AG09319 (cell line): ENCODE results near the gene TTC28.

Experiments used
- DNase-seq: peaks from one replicate; pipeline ENCODE4 v3.0.0-alpha.2; 2010; ENCODE audit warnings: low read depth; ENCODE audit errors: extremely low read depth
- TF ChIP-seq, protein P1 (sequence below): IDR thresholded peaks from 2 replicates; pipeline ENCODE4 v1.5.1; 2011; ENCODE audit warnings: low read depth, mild to moderate bottlenecking, inconsistent platforms, low read length, moderate library complexity

The TTC28 gene

DNA sequence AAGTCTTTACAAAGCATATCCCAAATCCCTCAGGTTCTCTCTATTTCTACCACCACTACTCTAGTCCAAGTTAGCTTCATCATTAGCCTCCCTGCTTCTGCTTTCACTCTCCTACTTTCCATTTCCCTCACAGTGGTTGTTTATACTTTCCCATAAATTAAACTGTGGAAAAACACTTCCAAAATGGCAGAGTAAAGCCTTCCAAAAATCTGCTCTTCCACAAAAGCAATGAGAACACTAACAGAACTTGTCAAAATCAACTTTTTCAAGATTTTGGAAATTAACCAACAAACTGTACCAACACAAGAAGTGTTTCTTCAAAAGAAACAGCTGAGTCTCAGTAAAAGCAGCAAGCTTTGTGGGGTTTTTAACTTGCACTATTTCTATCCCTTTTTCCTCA is 71.8 kb downstream of the TTC28 start:
- DNase-seq = no peak
- TF ChIP-seq, protein P1, sequence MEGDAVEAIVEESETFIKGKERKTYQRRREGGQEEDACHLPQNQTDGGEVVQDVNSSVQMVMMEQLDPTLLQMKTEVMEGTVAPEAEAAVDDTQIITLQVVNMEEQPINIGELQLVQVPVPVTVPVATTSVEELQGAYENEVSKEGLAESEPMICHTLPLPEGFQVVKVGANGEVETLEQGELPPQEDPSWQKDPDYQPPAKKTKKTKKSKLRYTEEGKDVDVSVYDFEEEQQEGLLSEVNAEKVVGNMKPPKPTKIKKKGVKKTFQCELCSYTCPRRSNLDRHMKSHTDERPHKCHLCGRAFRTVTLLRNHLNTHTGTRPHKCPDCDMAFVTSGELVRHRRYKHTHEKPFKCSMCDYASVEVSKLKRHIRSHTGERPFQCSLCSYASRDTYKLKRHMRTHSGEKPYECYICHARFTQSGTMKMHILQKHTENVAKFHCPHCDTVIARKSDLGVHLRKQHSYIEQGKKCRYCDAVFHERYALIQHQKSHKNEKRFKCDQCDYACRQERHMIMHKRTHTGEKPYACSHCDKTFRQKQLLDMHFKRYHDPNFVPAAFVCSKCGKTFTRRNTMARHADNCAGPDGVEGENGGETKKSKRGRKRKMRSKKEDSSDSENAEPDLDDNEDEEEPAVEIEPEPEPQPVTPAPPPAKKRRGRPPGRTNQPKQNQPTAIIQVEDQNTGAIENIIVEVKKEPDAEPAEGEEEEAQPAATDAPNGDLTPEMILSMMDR = no peak

DNA sequence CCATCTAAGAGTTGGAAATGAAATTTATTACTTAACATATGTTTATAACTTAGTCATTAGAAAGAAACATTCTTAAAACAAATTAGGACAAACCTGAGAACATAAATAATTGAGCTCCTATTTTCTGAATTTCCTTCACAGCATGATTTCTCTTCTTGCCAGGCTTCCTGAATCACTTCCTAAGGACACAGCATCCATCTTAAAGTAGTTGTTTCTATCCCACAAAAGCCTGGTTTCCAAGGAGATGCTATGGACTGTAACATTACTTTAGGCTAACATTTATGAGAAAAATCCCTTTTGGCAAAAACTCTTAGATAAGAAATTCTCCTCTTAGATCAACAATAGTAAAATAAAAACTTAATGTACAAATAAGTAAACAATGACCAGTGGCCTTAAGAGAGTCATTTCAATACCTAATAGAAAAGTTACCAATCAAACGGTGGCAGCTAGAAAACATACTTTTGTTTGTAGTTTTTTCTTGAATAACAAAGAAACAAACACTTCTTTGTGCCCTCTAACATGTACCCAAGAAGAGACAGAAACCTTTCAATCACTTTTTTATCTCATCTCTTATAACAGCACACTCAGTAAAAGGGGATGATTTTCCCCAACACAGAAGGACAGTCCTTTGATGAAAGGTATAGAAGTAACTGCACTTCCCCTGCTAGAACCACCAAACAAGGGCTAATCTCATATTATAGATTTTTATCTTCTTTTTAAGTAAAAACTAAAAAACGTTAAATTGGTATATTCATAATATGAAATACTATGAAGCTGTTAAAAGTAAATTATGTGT is 74.5 kb downstream of the TTC28 start:
- DNase-seq = no peak
- TF ChIP-seq, protein P1 = no peak

DNA sequence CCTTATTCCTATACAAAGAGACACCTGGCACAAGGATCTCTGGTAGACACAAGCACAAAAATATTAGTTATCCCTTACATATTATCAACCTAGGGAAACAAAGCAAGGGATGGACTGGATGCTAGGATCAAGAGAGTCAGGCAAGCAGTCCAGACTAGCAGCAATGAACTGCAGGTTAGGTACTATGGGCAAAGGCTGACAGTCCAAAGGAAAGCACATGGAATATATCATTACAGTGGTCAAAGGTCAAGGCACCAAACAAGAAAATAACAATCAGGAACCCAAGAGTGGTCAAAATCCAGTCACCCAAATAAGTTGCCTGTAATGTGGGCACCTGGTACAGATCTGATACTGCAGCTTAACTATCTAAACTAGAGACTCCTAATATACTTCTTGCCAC is 77.7 kb downstream of the TTC28 start:
- no peak for DNase-seq
- TF ChIP-seq, protein P1 = no peak

DNA sequence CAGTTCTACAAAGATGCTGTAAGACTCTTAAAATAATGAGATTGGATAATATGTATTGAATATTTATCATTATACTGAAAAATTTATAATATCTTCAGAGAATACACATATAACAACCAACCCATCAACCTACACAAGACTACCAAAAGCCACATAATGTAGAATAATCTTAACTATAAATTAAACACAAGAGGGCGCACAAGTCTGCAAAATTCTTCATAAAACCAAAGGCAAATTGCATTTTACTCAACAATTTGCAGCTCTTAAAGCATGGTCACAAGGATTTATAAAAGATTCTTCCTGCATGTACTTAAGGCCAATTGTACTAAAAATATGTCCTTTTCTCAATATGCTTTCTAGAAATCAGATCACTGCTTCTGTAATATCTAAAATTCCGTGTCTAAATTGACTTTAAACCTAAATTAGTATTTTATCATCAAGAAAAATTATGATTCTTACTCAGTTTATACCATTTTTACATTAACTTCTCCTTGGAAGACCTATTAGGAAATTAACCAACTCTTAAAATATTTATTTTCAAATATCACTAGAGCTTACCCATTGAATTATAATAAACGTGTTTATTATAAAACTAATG is 79.0 kb downstream of the TTC28 start:
- peak; percentile 31 for DNase-seq
- TF ChIP-seq, protein P1 = peak; percentile 17

DNA sequence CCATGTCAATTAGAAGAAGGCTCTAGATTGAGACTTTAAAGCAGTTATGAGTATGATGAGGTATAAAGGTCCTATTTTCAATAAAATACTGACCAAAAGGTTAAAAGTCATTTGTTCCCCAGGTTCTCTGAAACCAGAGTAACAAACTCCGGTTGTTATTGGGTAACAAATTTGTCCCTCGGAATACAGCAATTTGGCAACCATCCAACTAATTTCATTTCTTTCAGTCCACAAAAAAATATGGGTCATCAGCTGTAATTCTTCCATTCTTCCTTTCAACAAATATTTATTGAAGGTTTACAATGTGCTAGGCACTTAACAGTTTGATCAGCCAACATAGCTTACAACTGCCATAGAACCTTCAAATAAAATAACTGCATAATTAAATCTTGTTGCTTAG is 79.9 kb downstream of the TTC28 start:
- TF ChIP-seq, protein P1 = no peak
- DNase-seq = no peak

DNA sequence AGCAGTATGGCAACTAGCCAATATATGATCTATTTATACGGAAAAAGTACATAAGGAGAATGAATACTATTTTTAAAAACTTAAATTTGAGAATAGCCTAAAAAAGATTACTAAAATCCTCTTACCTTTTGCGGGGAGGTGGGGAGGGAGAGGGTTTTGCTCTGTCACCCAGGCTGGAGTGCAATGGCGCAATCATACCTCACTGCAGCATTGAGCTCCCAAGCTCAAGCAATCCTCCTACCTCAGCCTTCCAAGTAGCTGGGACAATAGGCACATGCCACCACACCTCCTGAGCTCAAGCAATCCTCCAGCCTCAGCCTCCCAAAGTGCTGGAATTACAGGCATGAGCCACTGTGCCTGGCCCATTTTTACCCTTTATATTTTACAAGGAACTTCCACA is 82.0 kb downstream of the TTC28 start:
- no peak for DNase-seq
- TF ChIP-seq, protein P1 = no peak

DNA sequence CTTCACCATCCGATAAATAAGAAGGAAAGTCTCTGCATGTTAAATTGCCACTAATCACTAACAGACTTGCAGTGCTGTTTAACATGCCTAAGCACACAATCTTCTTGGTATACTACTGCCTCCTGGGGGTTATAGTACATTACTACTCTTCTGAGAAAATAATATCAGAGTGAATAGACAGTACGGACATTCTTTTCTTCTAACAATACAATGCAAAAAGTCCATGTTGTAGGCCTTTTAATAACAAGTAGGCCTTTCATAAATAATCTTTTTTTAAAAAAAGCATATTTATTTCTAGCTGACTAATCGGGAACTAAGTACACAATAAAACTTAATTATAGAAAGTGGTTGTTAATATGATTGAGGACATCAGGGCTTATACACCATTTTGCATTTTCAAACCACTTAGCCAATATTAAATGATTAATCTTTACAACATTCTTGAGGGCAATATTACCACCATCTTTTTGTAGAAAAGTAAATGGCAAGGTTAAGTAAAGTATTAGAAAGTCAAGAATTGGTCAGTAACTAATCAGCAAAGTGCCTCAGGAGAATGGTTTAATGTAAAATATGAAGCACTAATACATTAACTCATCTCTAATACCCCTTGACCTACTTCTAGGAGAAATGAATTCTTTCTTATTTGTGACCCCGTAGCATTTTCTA is 84.7 kb downstream of the TTC28 start:
- peak; percentile 60 for DNase-seq
- TF ChIP-seq, protein P1 = peak; percentile 72
